Nephron (organoid): ENCODE data around the gene MAGEA8.
"Not testable (repeated sequence)": the region's sequence is repeated elsewhere in the genome, so short reads cannot be mapped to it uniquely, and the experiment has no call there.

Experiments used
- H3K27ac Mint-ChIP-seq, 3 experiments: 2 replicates each; pipeline ENCODE4 v1.8.0; 2020; ENCODE audit warnings: mixed read lengths in 3 of 3, mild to moderate bottlenecking in 2 of 3, moderate library complexity in 1 of 3
- H3K27me3 Mint-ChIP-seq: 2 replicates; pipeline ENCODE4 v1.8.0; 2021; ENCODE audit warnings: low read depth, mild to moderate bottlenecking, moderate library complexity, mixed read lengths
- H3K36me3 Mint-ChIP-seq: 2 replicates; pipeline ENCODE4 v1.8.0; 2020; ENCODE audit warnings: low read depth, mixed read lengths
- H3K4me1 Mint-ChIP-seq: 2 replicates; pipeline ENCODE4 v1.8.0; 2020; ENCODE audit warnings: mixed read lengths
- H3K4me3 Mint-ChIP-seq, 3 experiments: 2 replicates each; pipeline ENCODE4 v1.8.0; 2020; ENCODE audit warnings: mild to moderate bottlenecking in 3 of 3, mixed read lengths in 3 of 3, moderate library complexity in 2 of 3
- H3K9me3 Mint-ChIP-seq: 2 replicates; pipeline ENCODE4 v1.8.0; 2020; ENCODE audit warnings: mixed read lengths
- TF ChIP-seq, protein P1 (sequence below), 3 experiments: fragments of 200-600 bp; sonication (generic); IDR thresholded peaks; one replicate each; pipeline ENCODE4 v1.5.0; 2021; ENCODE audit warnings: antibody characterized with exemption in 3 of 3; ENCODE audit not compliant: unreplicated experiment in 3 of 3

Gene MAGEA8

DNA sequence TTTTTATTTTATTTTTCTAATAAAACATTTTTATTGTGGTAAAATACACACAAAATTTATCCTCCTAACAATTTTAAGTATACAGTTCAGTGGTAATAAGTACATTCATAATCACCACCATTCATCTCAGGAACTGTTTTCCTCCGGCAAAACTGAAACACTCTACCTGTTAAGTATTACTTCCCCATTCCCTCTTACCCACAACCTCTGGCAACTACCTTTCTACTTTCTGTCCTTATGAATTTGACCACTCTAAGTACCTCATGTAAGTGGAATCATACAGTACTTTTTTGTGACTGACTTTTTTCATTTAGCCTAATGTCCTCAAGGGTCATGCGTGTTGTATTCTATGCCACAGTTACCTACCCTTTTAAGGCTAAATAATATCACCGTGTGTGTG is 27.3 kb downstream of the MAGEA8 start:
- no peak overlapping the region for H3K4me3 Mint-ChIP-seq
- H3K27me3 Mint-ChIP-seq = no peaks in the 10 kb centered on the region
- TF ChIP-seq, protein P1, sequence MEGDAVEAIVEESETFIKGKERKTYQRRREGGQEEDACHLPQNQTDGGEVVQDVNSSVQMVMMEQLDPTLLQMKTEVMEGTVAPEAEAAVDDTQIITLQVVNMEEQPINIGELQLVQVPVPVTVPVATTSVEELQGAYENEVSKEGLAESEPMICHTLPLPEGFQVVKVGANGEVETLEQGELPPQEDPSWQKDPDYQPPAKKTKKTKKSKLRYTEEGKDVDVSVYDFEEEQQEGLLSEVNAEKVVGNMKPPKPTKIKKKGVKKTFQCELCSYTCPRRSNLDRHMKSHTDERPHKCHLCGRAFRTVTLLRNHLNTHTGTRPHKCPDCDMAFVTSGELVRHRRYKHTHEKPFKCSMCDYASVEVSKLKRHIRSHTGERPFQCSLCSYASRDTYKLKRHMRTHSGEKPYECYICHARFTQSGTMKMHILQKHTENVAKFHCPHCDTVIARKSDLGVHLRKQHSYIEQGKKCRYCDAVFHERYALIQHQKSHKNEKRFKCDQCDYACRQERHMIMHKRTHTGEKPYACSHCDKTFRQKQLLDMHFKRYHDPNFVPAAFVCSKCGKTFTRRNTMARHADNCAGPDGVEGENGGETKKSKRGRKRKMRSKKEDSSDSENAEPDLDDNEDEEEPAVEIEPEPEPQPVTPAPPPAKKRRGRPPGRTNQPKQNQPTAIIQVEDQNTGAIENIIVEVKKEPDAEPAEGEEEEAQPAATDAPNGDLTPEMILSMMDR (IDR thresholded peaks at IDR 0.05; ENCODE audit: unreplicated experiment in 3 of 3) = no peak
- H3K9me3 Mint-ChIP-seq = peaks cover 10% of the 10 kb centered on the region
- H3K36me3 Mint-ChIP-seq = no peaks in the 10 kb centered on the region
- no peaks in the 10 kb centered on the region for H3K4me1 Mint-ChIP-seq
- H3K27ac Mint-ChIP-seq = no peak overlapping the region

DNA sequence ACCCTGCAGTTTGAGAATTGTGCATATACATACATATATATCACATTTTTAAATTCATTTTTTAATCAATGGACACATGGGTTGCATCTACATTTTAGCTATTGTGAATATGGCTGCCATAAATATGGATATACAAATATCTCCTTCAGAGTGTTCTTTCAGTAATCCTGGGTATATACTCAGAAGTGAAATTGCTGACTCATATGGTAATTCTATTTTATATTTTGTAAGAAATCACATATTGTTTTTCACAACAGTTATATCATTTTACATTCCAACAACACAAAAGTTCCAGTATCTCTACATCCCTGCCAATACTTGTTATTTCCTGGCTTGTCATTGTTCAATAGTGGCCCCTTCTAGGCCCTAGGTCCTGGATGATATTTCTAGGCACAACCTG is 27.7 kb downstream of the MAGEA8 start:
- TF ChIP-seq, protein P1 (IDR thresholded peaks at IDR 0.05; ENCODE audit: unreplicated experiment in 3 of 3) = no peak
- H3K9me3 Mint-ChIP-seq = peaks cover 13% of the 10 kb centered on the region
- no peaks in the 10 kb centered on the region for H3K36me3 Mint-ChIP-seq
- no peak overlapping the region for H3K4me3 Mint-ChIP-seq
- no peak overlapping the region for H3K27ac Mint-ChIP-seq
- H3K27me3 Mint-ChIP-seq = no peaks in the 10 kb centered on the region
- H3K4me1 Mint-ChIP-seq = no peaks in the 10 kb centered on the region

DNA sequence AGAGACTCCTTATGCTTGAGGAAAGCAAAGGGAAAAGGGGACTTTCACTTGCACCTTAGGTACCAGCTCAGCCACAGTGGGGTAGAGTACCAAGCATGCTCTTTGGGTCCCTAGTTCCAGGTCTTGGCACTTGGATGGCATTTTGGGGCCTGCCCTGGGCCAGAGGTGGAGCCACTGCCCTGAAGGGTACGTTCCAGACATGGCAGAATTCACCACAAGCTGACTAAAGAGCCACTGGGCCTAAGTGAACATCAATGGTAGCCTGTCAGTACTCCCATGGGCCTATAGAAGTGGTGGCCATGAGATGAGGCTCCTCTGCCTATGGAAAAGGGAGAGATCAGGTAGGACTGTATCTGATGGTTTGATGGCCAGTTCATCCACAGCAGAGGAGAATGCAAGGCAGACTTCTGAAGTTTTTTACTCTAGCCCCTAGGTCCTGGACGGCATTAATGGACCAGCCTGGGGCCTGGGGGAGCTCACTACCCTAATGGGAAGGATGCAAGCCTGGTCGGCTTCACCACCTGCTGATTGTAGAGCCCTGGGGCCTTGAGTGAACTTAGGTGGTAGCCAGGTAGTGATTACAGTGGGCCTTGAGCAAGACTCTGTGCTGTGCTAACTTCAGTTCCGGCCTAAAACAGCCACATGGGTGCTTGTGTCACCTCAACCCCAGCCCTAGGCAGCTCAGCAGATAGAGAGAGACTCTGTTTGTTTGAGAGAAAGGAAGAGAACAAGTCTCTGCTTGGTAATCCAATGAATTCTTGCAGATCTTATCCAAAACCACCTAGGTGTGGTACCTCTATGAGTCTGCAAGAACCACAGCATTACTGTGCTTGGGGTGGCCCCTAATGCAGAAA is 28.6 kb downstream of the MAGEA8 start:
- H3K4me1 Mint-ChIP-seq = no peaks in the 10 kb centered on the region
- no peak overlapping the region for H3K27ac Mint-ChIP-seq
- H3K9me3 Mint-ChIP-seq = peaks cover 16% of the 10 kb centered on the region
- TF ChIP-seq, protein P1 (IDR thresholded peaks at IDR 0.05; ENCODE audit: unreplicated experiment in 3 of 3) = no peak
- no peaks in the 10 kb centered on the region for H3K36me3 Mint-ChIP-seq
- no peak overlapping the region for H3K4me3 Mint-ChIP-seq
- H3K27me3 Mint-ChIP-seq = no peaks in the 10 kb centered on the region

DNA sequence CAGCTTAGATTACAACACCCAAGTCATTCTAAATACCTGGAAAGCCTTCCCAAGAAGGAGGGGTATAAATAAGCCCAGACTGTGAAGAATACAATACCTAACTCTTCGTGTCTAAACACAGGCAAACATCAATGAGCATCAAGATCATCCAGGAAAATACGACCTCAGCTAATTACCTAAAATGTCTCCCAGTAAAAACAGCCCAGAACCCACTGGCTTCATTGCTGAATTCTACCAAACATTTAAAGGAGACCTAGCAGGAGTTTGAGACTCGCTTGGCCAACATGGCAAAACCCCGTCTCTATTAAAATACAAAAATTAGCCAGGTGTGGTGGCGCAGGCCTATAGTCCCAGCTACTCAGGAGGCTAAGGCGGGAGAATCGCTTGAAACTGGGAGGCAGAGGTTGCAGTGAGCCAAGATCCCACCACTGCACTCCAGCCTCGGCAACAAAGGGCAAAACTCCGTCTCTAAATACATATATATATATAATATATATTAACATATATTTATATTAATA is 29.3 kb downstream of the MAGEA8 start:
- Mint-ChIP-seq H3K27ac (no peak overlapping the region), H3K9me3 (peaks cover 16% of the 10 kb centered on the region), H3K4me3 (no peak overlapping the region), H3K27me3 (no peaks in the 10 kb centered on the region), H3K4me1 (no peaks in the 10 kb centered on the region), H3K36me3 (no peaks in the 10 kb centered on the region)
- TF ChIP-seq, protein P1 (IDR thresholded peaks at IDR 0.05; ENCODE audit: unreplicated experiment in 3 of 3) = no peak

DNA sequence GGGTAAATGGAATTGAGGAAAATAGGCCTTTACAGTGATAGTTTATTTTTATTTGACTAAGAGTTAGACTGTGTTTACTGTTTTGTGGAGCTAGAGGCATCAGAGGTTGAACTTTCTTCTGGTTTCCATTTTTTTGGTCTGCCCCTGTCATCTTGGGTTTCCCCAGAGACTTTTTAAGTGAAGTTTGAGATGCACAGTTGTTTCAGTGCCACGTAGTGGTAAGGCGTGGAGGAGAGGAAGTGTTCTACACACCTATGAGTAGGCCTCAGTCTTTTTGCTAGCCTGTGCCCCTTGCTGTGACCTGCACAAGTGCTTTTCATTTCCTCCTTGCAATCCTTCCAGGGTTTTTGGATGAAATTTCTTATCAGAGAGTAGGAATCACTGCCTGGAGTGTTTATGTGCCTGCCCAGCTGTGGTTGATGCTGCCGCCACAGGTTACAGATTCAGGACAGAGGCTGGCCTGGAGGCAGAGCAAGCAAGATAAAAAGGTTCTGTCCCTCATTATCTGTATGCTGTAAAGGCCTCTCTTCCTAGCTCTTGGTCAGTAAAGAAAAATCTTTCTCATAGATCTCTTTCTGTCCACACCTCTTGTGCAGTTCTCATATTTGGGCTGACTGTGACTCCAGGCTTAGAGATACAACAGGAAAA is 35.9 kb downstream of the MAGEA8 start:
- no peaks in the 10 kb centered on the region for H3K4me1 Mint-ChIP-seq
- H3K4me3 Mint-ChIP-seq = no peak overlapping the region
- H3K36me3 Mint-ChIP-seq = no peaks in the 10 kb centered on the region
- peaks cover 16% of the 10 kb centered on the region for H3K9me3 Mint-ChIP-seq
- no peak overlapping the region for H3K27ac Mint-ChIP-seq
- TF ChIP-seq, protein P1 (IDR thresholded peaks at IDR 0.05; ENCODE audit: unreplicated experiment in 3 of 3) = no peak
- H3K27me3 Mint-ChIP-seq = no peaks in the 10 kb centered on the region

DNA sequence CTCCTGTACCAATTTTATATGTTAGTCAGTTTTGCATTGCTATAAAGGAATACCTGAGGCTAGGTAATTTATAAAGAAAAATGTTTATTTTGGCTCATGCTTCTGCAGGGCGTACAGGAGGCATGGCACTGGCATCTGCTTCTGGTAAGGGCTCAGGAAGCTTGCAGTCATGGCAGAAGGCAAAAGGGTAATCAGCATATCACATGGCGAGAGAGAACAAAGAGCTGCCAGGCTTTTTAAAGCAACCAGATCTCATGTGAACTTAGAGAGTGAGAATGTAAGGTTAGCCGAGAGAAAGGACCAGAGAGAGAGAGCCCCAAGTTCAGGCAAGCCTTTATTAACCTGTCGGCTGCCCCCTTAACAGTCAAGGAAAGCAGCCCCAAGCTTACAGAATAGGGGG is 42.9 kb downstream of the MAGEA8 start:
- not testable (repeated sequence) for H3K36me3 Mint-ChIP-seq, H3K27me3 Mint-ChIP-seq, H3K27ac Mint-ChIP-seq, H3K9me3 Mint-ChIP-seq, H3K4me1 Mint-ChIP-seq, H3K4me3 Mint-ChIP-seq

DNA sequence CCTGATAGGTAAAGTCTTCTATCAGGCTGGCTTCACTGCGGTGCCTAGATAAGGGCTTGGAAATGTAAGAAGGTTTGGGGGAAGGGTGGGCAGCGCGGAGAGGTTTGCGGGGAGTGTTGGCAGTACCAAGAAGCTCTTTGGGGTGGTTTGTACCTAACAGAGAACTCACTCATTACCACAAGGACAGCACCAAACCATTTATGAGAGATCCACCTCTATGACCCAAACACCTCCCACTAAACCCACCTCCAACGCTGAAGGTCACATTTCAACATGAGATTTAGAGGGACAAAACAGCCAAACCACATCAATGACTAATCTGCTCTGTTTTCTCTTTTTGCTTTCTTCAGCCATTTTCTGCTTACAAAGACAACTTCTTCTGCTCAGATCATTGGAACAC is 43.5 kb downstream of the MAGEA8 start:
- H3K27me3 Mint-ChIP-seq, H3K4me3 Mint-ChIP-seq, H3K27ac Mint-ChIP-seq, H3K4me1 Mint-ChIP-seq, H3K9me3 Mint-ChIP-seq, H3K36me3 Mint-ChIP-seq: not testable (repeated sequence)

DNA sequence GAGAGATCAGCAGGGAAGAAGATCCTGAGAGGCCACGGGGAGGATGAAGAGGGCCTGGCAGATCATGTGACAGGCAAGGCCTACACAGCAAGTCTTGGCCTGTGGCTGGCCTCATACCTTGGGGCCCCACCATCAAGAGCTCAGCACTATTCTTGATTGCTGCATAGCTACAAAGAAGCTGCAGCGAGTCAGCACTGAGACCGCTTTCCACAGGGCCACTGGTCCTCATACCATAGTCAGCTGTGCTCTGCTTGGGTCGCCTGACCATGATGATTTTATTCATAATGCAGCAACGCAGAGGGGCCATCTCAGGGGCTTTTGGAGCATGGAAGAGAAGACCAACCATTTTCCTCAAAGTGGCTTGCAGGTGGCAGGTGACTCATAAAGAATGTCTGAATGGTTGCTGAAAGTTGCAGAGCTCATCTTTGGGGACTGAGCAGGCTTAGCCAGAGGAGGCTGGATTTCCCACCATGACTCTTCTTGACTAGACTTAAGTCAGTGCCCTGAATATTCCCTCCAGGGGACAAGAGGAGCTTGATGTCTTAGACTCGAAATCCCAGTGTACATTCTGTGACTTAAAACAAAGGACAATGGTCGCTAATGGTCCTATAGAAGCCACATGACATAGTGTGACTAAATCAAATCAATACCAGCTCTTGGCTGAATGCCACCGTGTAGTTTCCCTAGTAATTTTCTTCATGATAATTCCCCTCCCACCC is 46.4 kb downstream of the MAGEA8 start:
- H3K4me3 Mint-ChIP-seq, H3K27me3 Mint-ChIP-seq, H3K9me3 Mint-ChIP-seq, H3K36me3 Mint-ChIP-seq, H3K4me1 Mint-ChIP-seq, H3K27ac Mint-ChIP-seq: not testable (repeated sequence)

DNA sequence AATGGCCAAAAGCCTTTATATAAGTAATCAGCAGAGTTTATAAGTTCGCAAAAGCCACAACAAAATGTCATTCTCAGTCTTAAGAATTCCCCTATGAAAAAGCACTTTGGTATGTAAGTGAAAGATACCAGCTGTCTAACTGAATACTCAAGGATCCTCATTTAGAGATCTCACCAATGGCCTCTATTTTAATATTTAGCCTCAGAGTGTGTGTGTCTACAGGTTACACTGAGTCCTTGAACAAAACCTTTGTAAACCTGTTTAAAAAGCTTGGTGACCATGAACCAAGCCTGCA is 46.9 kb downstream of the MAGEA8 start:
- not testable (repeated sequence) for H3K4me3 Mint-ChIP-seq, H3K4me1 Mint-ChIP-seq, H3K36me3 Mint-ChIP-seq, H3K9me3 Mint-ChIP-seq, H3K27ac Mint-ChIP-seq, H3K27me3 Mint-ChIP-seq
